Stimulated activated CD4-positive, alpha-beta T cell treated with anti-CD3 and anti-CD28 coated beads, Interleukin-15, amount 100 ng/mL, for 1 hour (primary cell): Measurements from ENCODE around the gene HOXA7.

Experiments used
- DNase-seq, 2 donors: peaks; one replicate each; pipeline ENCODE4 v3.0.0-alpha.2; 2020; ENCODE audit warnings: low read depth in 1 of 2, low spot score in 1 of 2

Gene HOXA7

DNA sequence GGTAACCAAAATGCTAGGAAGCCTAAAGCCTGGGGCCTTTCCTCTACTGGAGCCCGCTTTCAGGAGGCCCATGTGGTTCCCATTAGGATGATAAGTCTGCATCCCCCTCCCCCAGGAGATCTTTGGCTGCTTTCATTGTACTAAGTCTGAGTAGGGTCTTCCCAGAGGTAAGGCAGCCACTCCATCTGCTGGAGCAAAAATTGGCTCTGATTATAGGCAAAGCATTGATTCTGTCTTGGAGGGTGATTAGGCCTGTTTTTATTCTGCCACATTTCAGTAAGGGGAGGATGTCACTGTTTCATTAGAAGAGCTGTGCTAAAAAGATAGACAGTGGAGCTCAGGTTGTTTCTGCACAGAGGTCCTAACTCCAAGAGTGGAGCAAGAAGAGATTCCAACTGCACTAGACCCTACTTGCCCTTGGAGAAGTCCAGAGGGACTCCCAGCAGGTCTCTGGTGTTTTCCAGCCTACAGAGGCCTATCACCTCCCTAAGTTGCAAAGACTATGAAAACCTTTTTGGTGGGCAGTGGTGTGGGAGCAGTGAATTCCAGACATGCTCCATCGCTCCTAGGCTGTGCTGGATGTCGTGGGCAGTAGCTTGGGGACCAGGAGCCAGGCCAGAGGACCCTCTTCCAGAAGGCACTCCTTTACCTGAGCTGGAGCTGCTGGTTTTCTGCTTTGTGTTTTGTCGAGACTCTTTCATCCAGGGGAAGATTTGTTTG is 46.8 kb downstream of the HOXA7 start:
- DNase-seq, result no peak

GRCh38 chr7:27108390-27109127 is 47.9 kb downstream of the HOXA7 start:
- no peak for DNase-seq

DNA sequence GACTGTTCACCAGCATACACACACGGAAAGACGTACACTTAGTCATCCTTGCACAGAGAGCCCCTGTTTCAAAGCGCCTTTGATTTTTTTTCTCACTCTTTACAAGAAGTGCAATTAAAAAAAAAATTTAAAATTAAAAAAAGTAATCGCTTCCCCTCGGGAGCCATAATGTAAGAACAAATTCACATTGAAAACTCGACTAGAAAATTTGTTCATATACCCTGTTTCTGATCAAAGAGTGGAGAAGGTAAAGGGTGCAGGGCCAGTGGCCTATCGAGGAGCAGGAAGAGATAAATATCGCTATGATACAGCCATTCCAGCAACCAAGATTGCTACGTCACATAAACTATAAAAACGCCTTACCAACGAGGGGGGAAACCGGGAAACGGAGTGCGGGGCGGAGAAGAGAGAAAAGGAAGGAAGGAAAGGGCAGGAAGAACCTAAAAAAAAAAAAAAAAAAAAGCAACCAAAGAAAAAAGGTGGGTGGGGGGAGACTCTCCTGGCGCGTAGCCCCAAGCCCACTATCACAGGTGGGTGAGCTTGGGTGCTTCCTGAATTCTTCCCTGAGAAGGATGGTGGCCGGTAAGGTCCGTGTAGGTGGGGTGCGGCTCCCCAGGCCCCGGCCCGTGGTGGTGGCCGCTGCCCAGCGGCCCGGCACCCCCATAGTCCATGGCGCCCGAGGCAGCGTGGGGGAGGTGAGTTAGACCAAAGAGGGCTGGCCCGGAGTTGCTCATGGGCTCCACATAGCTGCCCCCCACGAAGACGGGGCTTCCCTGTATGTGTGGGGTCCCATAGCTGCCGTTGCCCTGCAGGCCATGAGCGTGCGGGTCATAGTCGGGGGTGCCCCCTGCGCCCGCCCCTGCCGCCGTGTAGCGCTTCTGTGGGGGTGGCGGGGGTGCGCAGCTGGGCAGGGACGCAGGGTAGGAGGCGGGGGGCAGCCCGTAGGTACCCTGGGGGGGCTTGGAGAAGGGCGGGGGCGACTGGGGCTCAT is 48.8 kb downstream of the HOXA7 start:
- no peak for DNase-seq

GRCh38 chr7:27106901-27107240 is 49.6 kb downstream of the HOXA7 start:
- DNase-seq, result no peak

- no peak for DNase-seq
Measured at GRCh38 chr7:27106181-27106900, 50.1 kb downstream of the HOXA7 start.

- no peak for DNase-seq
Measured at GRCh38 chr7:27105301-27106031, 51.0 kb downstream of the HOXA7 start.

GRCh38 chr7:27104341-27105058 is 52.0 kb downstream of the HOXA7 start:
- no peak for DNase-seq
